Immature natural killer cell (primary cell): ENCODE data around the gene SIGLEC8. TPM values are rescaled to one million over a fixed set of nuclear protein-coding genes. Genes with fewer than 3 reads are reported as not detected.
"Not testable (repeated sequence)": the region's sequence is repeated elsewhere in the genome, so short reads cannot be mapped to it uniquely, and the experiment has no call there.

Experiments used
- DNase-seq, 3 donors: peaks; one replicate each; pipeline ENCODE4 v3.0.0; 2022; ENCODE audit warnings: mixed read lengths in 1 of 3
- H3K27ac Mint-ChIP-seq, 6 donors: one replicate each; pipeline ENCODE4 v1.8.0; 2020; ENCODE audit warnings: mixed read lengths in 6 of 6, mild to moderate bottlenecking in 5 of 6, inconsistent platforms in 4 of 6, moderate library complexity in 3 of 6
- H3K27me3 Mint-ChIP-seq, 3 donors: one replicate each; pipeline ENCODE4 v1.8.0; 2020 to 2021; ENCODE audit warnings: low read depth in 3 of 3, mild to moderate bottlenecking in 3 of 3, mixed read lengths in 3 of 3, moderate library complexity in 3 of 3, inconsistent platforms in 1 of 3
- H3K36me3 Mint-ChIP-seq, 3 donors: one replicate each; pipeline ENCODE4 v1.8.0; 2020; ENCODE audit warnings: mixed read lengths in 3 of 3, inconsistent platforms in 2 of 3, mild to moderate bottlenecking in 2 of 3
- H3K4me1 Mint-ChIP-seq, 2 donors: one replicate each; pipeline ENCODE4 v1.8.0; 2020; ENCODE audit warnings: inconsistent platforms in 2 of 2, mild to moderate bottlenecking in 2 of 2, mixed read lengths in 2 of 2, moderate library complexity in 1 of 2
- H3K4me3 Mint-ChIP-seq, 5 donors: one replicate each; pipeline ENCODE4 v1.8.0; 2020; ENCODE audit warnings: mild to moderate bottlenecking in 5 of 5, mixed read lengths in 5 of 5, inconsistent platforms in 3 of 5, moderate library complexity in 3 of 5
- H3K9me3 Mint-ChIP-seq, 6 donors: one replicate each; pipeline ENCODE4 v1.8.0; 2020; ENCODE audit warnings: mild to moderate bottlenecking in 6 of 6, mixed read lengths in 6 of 6, inconsistent platforms in 4 of 6, moderate library complexity in 3 of 6
- polyA plus RNA-seq, 3 donors: library from polyadenylated mRNA; unstranded; fragments of 300-500 nt; fragmentation: Illumina TruSeq; gene quantifications; one replicate each; pipeline ENCODE4 v1.2.3, GENCODE V29; 2021

Gene SIGLEC8
- polyA plus RNA-seq, 3 donors from 2014 or later, result not detected

GRCh38 chr19:51420511-51420910, 37.7 kb downstream of the SIGLEC8 start:
- peaks cover 10 to 25% (median 11%) of the 10 kb centered on the region in 3 donors for H3K27me3 Mint-ChIP-seq
- DNase-seq, H3K9me3 Mint-ChIP-seq, H3K27ac Mint-ChIP-seq, H3K4me3 Mint-ChIP-seq, H3K36me3 Mint-ChIP-seq: not testable (repeated sequence)
- peaks cover 32 to 35% of the 10 kb centered on the region in 2 donors for H3K4me1 Mint-ChIP-seq

GRCh38 chr19:51418707-51419106, 39.5 kb downstream of the SIGLEC8 start:
- Mint-ChIP-seq H3K4me1 (peaks cover 32 to 36% of the 10 kb centered on the region in 2 donors), H3K9me3 (no peaks in the 10 kb centered on the region), H3K27ac (peak overlapping the region in 1 of 6 donors; percentile 61), H3K27me3 (peaks cover 9 to 19% (median 10%) of the 10 kb centered on the region in 3 donors), H3K4me3 (peak overlapping the region in 1 of 5 donors; percentile 7), H3K36me3 (peaks cover 2 to 9% (median 3%) of the 10 kb centered on the region in 3 donors)
- no peak for DNase-seq

GRCh38 chr19:51417810-51418157, 40.5 kb downstream of the SIGLEC8 start:
- Mint-ChIP-seq H3K27ac (peak overlapping the region in 2 of 6 donors; percentile 36 to 53), H3K4me1 (peaks cover 32 to 38% of the 10 kb centered on the region in 2 donors), H3K4me3 (no peak overlapping the region)

GRCh38 chr19:51417107-51417809, 41.0 kb downstream of the SIGLEC8 start, which contains the start of gene SIGLEC10:
TSS of gene SIGLEC10 (minus strand) at chr19:51417642. CDS start at chr19:51417581, 61 bp downstream.
- Mint-ChIP-seq H3K4me3 (peak within 1 kb of the TSS in 3 of 5 donors; percentile 9 to 47 (median 42)), H3K27ac (peak within 1 kb of the TSS in 5 of 6 donors; percentile 20 to 80 (median 41)), H3K36me3 (peaks cover 8 to 17% (median 9%) of the 10 kb centered on the region in 3 donors), H3K27me3 (peaks cover 6 to 9% (median 8%) of the 10 kb centered on the region in 3 donors), H3K9me3 (no peaks in the 10 kb centered on the region), H3K4me1 (peaks cover 26 to 35% of the 10 kb centered on the region in 2 donors)
- DNase-seq, result peak in 1 of 3 donors; percentile 28

More at GRCh38 chr19:51417810-51418157, 40.5 kb downstream of the SIGLEC8 start:
- no peak for DNase-seq
- H3K9me3 Mint-ChIP-seq, result no peaks in the 10 kb centered on the region
- H3K36me3 Mint-ChIP-seq, result peaks cover 8 to 16% (median 8%) of the 10 kb centered on the region in 3 donors
- H3K27me3 Mint-ChIP-seq, result peaks cover 8 to 12% (median 8%) of the 10 kb centered on the region in 3 donors

GRCh38 chr19:51416422-51416821, 41.8 kb downstream of the SIGLEC8 start:
- not testable (repeated sequence) for DNase-seq, H3K9me3 Mint-ChIP-seq, H3K27me3 Mint-ChIP-seq, H3K4me3 Mint-ChIP-seq, H3K27ac Mint-ChIP-seq
- Mint-ChIP-seq H3K4me1 (peaks cover 22 to 33% of the 10 kb centered on the region in 2 donors), H3K36me3 (peaks cover 8 to 19% (median 12%) of the 10 kb centered on the region in 3 donors)

- H3K4me3 Mint-ChIP-seq, result no peak overlapping the region
- peaks cover 3 to 4% (median 3%) of the 10 kb centered on the region in 3 donors for H3K27me3 Mint-ChIP-seq
- no peak for DNase-seq
- no peak overlapping the region for H3K27ac Mint-ChIP-seq
- peaks cover 8 to 19% (median 12%) of the 10 kb centered on the region in 3 donors for H3K36me3 Mint-ChIP-seq
- no peaks in the 10 kb centered on the region for H3K9me3 Mint-ChIP-seq
- peaks cover 26 to 32% of the 10 kb centered on the region in 2 donors for H3K4me1 Mint-ChIP-seq
Observed at GRCh38 chr19:51415187-51415586, 43.1 kb downstream of the SIGLEC8 start.

GRCh38 chr19:51410950-51411748, 47.1 kb downstream of the SIGLEC8 start:
- Mint-ChIP-seq H3K27me3 (peaks cover 0 to 4% (median 0%) of the 10 kb centered on the region in 3 donors), H3K4me3 (no peak overlapping the region), H3K9me3 (no peaks in the 10 kb centered on the region), H3K27ac (no peak overlapping the region), H3K36me3 (peaks cover 13 to 28% (median 18%) of the 10 kb centered on the region in 3 donors), H3K4me1 (peaks cover 21 to 24% of the 10 kb centered on the region in 2 donors)
- no peak for DNase-seq

GRCh38 chr19:51407511-51408131, 50.6 kb downstream of the SIGLEC8 start:
- H3K27ac Mint-ChIP-seq, result peak overlapping the region in 3 of 6 donors; percentile 38 to 77 (median 61)
- DNase-seq, result peak; percentile 36 to 51 (median 38)
- peaks cover 21 to 23% of the 10 kb centered on the region in 2 donors for H3K4me1 Mint-ChIP-seq
- H3K36me3 Mint-ChIP-seq, result peaks cover 20 to 36% (median 34%) of the 10 kb centered on the region in 3 donors
- peak overlapping the region in 1 of 5 donors; percentile 44 for H3K4me3 Mint-ChIP-seq
- H3K27me3 Mint-ChIP-seq, result peaks cover 0 to 4% (median 0%) of the 10 kb centered on the region in 3 donors
- H3K9me3 Mint-ChIP-seq, result peaks cover 0 to 4% (median 1%) of the 10 kb centered on the region in 6 donors

- Mint-ChIP-seq H3K27me3 (peaks cover 0 to 1% (median 0%) of the 10 kb centered on the region in 3 donors), H3K9me3 (peaks cover 0 to 11% (median 5%) of the 10 kb centered on the region in 6 donors), H3K27ac (peak overlapping the region in 1 of 6 donors; percentile 51), H3K4me3 (no peak overlapping the region), H3K36me3 (peaks cover 25 to 40% (median 39%) of the 10 kb centered on the region in 3 donors), H3K4me1 (peaks cover 33 to 45% of the 10 kb centered on the region in 2 donors)
- DNase-seq, result no peak
Observed at GRCh38 chr19:51402117-51402516, 56.1 kb downstream of the SIGLEC8 start.

Other genes starting within 250 kb of the SIGLEC8 start
- 10 to 100 TPM in 2 of 3 donors, 1 to 10 TPM in 1; 3.5 to 17.4 (median 10.3) TPM for gene CD33, start 233.4 kb downstream of the SIGLEC8 start, polyA plus RNA-seq
- not detected for gene SIGLECL1, start 207.4 kb downstream of the SIGLEC8 start, polyA plus RNA-seq
- gene IGLON5, start 146.8 kb downstream of the SIGLEC8 start, polyA plus RNA-seq, result not detected
- gene VSIG10L, start 116.3 kb downstream of the SIGLEC8 start, polyA plus RNA-seq, result under 1 TPM in 1 of 3 donors, not detected in 2; 0.38 TPM
- gene ETFB, start 92.1 kb downstream of the SIGLEC8 start, polyA plus RNA-seq, result 10 to 100 TPM; 49.9 to 74.4 (median 69.3) TPM
- under 1 TPM in 1 of 3 donors, not detected in 2; 0.83 TPM for gene CLDND2, start 89.5 kb downstream of the SIGLEC8 start, polyA plus RNA-seq
- gene NKG7, start 85.8 kb downstream of the SIGLEC8 start, polyA plus RNA-seq, result 1,000 to 10,000 TPM; 7,925 to 8,923 (median 8,385) TPM
- gene LIM2, start 70.5 kb downstream of the SIGLEC8 start, polyA plus RNA-seq, result 10 to 100 TPM; 19.2 to 40.0 (median 37.9) TPM
- 1 to 10 TPM in 2 of 3 donors, not detected in 1; 1.7 to 3.8 TPM for gene C19orf84, start 67.9 kb downstream of the SIGLEC8 start, polyA plus RNA-seq
- 1 to 10 TPM in 1 of 3 donors, under 1 TPM in 2; 0.09 to 1.8 (median 0.39) TPM for gene SIGLEC10, start 40.8 kb downstream of the SIGLEC8 start, polyA plus RNA-seq
- gene CEACAM18, start 20.1 kb upstream of the SIGLEC8 start, polyA plus RNA-seq, result not detected
- gene SIGLEC12, start 43.3 kb upstream of the SIGLEC8 start, polyA plus RNA-seq, result not detected
- under 1 TPM in 2 of 3 donors, not detected in 1; 0.39 to 0.68 TPM for gene SIGLEC6, start 73.2 kb upstream of the SIGLEC8 start, polyA plus RNA-seq
- 1 to 10 TPM in 1 of 3 donors, under 1 TPM in 2; 0.79 to 2.2 (median 0.81) TPM for gene ZNF175, start 112.8 kb upstream of the SIGLEC8 start, polyA plus RNA-seq
- gene SIGLEC5, start 171.9 kb upstream of the SIGLEC8 start, polyA plus RNA-seq, result under 1 TPM in 1 of 3 donors, not detected in 2; 0.49 TPM
- 1 to 10 TPM in 1 of 3 donors, under 1 TPM in 2; 0.12 to 1.9 (median 0.99) TPM for gene SIGLEC14, start 188.4 kb upstream of the SIGLEC8 start, polyA plus RNA-seq
- 1 to 10 TPM in 2 of 3 donors, not detected in 1; 2.3 to 2.4 TPM for gene SPACA6, start 234.9 kb upstream of the SIGLEC8 start, polyA plus RNA-seq